ENCODE data around the gene ALK.

DNA sequence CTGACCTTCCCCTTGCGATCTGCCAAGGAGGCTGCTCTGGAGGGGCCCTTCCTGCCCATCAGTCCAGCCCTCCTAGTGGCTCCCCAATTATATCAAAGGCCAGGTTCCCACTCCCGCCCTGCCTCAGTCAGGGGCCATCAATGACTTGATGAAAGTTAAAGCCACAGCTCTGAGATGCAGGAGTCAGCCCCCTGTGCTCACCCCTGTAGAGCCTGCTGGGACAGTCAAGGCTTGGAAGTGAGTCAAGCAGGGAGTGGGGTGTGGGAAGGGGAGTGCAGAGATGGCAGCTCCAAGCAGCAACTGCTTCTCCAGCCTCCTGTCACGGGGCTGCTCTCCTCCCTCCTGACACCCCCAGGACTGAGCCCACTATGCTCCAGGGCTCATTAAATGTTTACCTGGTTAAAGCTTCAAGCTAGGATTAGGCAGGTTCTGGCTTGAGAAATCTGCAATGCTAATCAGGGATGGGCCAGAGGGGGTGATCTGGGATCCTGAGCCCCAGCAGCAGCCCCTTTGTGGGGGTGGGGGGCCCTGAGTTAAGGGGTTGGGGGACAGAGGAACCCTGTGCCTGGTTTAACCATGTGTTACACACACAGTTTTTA is 42.7 kb upstream of the ALK start:
- TF ChIP-seq, protein P1, sequence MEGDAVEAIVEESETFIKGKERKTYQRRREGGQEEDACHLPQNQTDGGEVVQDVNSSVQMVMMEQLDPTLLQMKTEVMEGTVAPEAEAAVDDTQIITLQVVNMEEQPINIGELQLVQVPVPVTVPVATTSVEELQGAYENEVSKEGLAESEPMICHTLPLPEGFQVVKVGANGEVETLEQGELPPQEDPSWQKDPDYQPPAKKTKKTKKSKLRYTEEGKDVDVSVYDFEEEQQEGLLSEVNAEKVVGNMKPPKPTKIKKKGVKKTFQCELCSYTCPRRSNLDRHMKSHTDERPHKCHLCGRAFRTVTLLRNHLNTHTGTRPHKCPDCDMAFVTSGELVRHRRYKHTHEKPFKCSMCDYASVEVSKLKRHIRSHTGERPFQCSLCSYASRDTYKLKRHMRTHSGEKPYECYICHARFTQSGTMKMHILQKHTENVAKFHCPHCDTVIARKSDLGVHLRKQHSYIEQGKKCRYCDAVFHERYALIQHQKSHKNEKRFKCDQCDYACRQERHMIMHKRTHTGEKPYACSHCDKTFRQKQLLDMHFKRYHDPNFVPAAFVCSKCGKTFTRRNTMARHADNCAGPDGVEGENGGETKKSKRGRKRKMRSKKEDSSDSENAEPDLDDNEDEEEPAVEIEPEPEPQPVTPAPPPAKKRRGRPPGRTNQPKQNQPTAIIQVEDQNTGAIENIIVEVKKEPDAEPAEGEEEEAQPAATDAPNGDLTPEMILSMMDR (IDR thresholded peaks at IDR 0.05) = no peak
- TF ChIP-seq EZH2 (IDR thresholded peaks at IDR 0.05; ENCODE audit: borderline replicate concordance, insufficient read depth, low read depth, low read length, poor library complexity, severe bottlenecking) = no peak
